T47D (cell line): ENCODE measurements around the gene IVNS1ABP.
"Not testable (repeated sequence)": the region's sequence is repeated elsewhere in the genome, so short reads cannot be mapped to it uniquely, and the experiment has no call there.

Experiments used
- DNase-seq, 2 experiments: peaks; one replicate each; pipeline versions ENCODE4 v3.0.0 to v3.0.0-alpha.2; 2011 to 2012; ENCODE audit warnings: low read depth in 1 of 2, low spot score in 1 of 2
- JUND ChIP-seq: IDR thresholded peaks from 2 replicates; pipeline ENCODE4 v1.6.1; 2012; ENCODE audit warnings: low read depth
- in situ Hi-C: cut with HindIII; loops from 2 replicates; pipeline ENCODE4 v1.10.0; 2016; ENCODE audit warnings: low sequenced_read_pairs, low pct_unique_long_range_greater_than_20kb

Gene IVNS1ABP

DNA sequence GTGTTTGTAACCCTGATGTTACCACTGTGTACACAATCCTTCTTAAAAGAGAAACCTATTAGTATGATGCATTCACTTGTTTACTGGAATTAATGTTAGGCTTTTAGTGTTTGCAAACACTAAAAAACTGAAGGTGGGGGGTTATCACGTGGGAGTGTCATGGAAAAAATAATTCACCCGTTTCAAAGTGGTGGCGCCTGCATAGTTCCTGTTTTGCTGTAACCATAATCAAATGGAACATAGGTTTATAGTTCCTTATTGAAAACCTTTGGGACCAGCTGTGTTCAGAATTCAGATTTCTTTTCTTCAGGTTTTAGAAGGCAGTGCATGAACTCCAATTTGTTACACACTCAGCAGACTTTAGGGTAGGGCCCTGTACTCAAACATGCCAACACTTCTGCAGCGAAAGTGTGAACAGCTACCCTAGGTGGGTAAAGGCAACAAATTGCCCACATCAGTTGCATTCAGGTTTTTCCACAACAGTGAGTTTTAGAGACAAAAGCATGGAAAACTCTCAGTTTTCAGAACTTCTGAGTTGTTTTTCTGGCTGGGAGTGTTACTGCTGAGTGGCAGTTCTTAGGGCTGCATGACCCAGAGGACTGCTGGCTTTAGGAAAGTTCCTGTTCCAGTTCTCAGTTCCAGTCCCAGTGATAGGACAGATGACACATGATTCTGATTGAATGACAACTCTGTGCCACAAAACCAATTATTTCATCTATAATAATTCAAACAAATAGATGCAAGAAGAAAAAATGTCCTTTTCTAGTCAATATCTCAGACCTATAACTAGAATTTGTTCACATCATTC, 29.1 kb upstream of the IVNS1ABP start:
- DNase-seq: no peak
- in situ Hi-C loops: no loop called here
- TF ChIP-seq JUND: no peak

DNA sequence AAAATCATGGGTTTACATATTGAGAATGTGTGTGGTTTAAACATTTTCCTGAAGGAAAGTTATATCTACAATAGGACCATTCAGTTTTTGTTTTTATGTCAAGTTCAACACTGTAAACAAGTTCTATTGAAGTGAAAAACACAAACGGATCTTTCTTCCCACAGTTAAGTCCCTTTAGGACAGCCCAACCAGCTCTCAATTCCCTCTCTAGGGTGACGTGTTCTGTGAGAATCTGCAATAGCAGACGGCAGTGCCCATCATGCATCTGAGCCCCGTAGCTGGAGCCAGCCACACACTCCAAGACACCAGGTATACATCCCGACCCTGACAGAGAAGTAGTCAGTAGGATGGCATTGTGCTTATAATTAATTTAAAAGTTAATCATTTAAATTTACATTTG, 26.3 kb upstream of the IVNS1ABP start:
- TF ChIP-seq JUND: no peak
- in situ Hi-C loops: no loop called here
- DNase-seq: no peak

DNA sequence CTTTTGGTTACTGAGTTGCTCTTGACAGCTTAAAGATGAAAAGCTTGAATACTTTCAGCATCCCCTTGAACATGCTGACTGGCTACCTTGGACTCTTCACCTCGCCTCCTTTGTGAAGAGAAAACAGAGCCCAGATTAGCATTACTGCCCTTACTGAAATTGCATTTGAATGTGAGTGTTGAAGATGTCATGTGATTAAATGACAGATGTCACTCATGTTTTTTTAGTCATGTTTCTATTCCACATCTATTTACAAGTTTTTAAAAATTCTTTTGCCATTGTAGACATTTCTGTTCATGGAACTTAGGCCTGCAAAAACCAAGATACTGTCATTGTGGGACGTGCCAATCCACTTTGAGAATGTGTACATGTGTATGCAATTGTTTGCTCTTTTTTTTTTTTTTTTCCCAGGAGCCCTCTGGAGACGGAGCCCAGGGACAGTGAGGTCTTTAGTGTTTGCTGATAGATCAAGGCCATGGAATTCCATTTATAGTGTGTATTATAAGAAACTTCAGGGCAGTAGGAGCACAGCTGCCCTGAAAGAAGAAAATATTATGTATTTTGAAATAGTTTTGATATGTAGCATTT, 25.7 kb upstream of the IVNS1ABP start:
- peak in 1 of 2 experiments; percentile 13 for DNase-seq
- in situ Hi-C loops: no loop called here
- no peak for TF ChIP-seq JUND

DNA sequence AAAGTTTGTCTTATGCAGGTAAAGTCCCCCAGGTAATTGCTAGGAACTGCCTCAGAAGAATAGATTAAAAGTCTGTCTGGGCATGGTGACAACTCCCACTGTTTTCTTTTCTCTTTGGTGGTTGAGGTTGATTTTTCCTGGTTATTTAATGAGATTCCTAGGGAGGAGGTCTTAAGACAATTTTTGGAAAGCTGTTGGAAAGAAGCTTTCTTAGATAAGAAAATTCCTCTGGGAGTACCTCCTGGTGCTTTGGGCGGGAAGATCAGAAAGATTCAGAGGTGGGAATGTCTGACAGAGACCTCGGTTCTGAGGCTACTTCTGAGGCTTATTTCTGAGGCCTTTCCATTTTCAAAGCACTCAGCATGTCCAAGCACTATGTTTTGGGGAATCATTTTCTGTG, 25.0 kb upstream of the IVNS1ABP start:
- in situ Hi-C loops: no loop called here
- no peak for DNase-seq
- TF ChIP-seq JUND: no peak

DNA sequence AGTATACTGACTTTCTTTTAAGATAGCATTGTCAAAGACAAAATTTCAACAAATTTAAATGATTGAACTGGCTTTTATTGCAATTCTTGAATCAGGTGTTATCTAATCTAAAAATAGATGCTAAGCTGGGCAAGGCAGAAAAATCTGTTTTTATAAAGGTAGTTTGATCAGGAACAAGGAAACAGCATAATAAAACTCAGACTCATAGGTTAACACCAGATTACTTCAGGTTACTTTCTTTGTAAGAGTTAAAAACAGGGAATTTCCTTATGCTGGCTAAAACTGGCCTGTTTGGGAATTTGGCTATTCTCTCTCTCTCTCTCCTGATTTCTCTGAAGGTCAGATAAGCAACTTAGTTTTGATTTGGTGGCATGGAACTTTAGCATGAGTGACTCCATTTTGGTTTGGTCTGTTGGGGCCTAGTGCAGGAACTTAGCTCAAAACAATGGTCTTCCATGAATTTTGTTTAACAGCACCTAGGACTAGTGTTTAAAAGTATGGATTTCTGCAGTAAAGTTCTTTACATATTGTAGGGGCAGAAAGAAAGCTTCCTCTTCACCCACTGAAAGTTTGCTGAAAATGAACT, 24.2 kb upstream of the IVNS1ABP start:
- no peak for TF ChIP-seq JUND
- no peak for DNase-seq
- in situ Hi-C loops: no loop called here

DNA sequence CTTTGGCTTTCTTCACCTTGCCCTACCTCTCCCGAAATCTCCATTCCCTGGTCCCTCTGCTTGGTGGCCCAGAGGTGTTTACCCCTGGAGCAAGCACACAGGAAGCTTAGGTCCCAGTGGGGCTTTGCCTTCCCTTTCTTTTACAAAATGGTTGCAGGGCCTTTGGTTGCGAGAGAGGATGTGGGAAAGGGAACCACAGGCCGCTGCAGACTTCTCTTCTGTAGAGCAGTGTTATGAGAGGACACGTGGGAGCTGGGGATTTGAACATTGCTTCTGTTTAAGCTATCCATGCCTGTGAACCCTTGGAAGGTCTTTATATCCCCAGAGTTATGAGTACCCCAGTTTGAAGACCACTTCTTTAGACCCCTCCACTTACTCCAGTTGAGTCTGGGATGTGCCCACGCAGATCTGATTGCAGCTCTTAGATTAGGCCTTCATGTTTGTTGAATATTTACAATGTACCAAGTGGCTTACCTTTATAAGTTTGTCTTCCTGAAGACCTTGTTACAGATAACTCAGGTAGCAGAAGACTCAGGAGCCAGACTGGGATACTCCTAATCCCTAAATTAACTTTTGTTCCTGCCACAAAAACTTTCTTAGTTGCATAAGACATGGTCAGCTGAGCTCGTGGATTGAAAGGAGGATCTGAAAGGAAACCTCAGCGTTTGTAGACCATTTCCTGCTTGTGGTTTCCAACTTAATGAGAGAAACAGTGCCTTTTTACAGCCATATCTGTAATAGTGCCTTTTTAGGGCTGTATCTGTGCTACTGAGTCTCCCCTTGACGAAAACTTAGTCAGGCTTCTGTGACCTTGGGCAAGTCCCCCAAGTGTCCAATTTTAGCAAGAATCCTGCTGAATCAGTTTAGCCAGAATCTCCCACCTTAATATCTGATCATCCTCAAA, 21.9 kb upstream of the IVNS1ABP start:
- in situ Hi-C loops: no loop called here
- no peak for TF ChIP-seq JUND
- no peak for DNase-seq

DNA sequence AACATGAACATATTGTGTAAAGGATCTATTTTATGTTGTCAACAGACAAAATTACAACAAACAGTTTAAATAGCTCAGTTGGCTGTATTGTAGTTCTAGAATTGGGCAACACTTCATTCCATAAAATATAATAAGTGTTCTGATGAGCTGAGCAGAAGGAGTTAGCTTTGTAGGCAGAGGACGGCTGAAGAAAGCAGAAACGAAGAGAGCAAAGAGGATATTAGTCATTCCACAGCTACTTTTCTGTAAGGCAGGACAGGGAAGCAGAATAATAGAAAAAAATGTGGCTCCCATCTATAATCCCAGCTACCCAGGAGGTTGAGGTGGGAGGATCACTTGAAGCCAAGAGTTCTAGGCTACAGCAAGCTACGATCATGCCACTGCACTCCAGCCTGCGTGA, 20.2 kb upstream of the IVNS1ABP start:
- in situ Hi-C loops: no loop called here
- DNase-seq: no peak
- TF ChIP-seq JUND: no peak

DNA sequence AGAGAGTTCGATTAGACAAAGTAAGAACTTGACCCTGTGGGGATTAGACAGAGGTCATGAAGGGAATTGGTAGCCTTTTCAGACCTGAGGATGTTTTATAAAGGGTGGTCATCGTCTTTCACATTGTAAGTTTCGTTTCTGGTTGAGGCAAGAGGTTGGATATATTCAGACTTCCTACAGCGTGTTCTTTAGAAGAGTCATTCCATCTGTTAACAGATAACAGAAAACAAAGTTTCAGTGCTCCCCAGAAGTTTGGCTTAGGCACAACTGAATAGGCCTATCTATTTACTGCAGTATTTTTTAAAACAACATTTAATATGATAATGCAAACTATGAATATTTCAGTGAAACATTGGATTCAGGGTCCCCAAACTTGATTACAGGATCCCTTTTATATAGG, 17.1 kb upstream of the IVNS1ABP start:
- no peak for DNase-seq
- in situ Hi-C loops: no loop called here
- TF ChIP-seq JUND: no peak

DNA sequence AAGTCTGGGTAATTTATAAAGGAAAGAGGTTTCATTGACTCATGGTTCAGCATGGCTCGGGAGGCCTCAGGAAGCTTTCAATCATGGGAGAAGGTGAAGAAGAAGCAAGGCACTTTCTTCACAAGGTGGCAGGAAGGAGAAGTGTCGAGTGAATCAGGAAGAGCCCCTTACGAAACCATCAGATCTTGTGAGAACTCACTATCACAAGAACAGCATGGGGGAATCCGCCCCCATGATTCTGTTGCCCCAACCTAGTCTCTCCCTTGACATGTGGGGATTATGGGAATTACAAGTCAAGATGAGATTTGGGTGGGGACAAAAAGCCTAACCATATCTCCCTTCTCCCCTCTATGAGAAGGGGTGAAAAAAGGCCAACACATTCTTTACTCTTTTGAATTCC, 11.2 kb upstream of the IVNS1ABP start:
- DNase-seq: no peak
- no peak for TF ChIP-seq JUND
- in situ Hi-C loops: no loop called here

DNA sequence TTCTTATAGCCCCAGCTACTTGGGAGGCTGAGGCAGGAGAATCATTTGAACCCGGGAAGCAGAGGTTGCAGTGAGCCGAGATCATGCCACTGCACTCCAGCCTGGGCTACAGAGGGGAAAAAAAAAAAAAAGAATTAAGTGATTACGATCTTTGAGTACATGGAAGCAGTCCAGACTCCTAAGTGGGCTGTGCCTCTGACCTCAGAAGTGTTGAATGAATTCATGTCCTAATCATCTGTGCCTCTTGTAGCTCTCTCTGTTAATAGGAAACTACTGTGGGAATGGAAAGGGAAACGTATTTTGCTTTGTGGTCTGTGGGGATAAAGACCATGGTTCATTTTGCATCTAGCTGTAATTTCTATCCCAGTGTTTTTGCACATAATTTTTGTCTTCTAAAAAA, 8.4 kb upstream of the IVNS1ABP start:
- in situ Hi-C loops: no loop called here

DNA sequence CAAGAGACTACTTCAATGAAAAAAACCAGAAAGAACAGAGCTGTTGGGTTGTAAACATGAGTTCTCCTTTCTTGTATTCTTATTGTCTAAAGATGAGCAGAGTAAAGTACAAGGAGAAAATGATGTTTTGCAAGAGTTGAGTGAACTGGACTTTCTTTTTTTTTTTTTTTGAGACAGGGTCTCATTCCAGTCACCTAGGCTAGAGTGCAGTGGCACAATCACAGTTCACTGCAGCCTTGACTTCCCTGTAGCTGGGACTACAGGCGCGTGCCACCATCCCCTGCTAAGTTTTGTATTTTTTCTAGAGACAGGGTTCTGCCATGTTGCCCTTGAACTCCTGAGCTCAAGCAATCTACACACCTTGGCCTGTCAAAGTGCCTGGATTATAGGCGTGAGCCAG, 7.1 kb upstream of the IVNS1ABP start:
- no peak for TF ChIP-seq JUND
- DNase-seq: no peak
- in situ Hi-C loops: no loop called here

More for the DNA sequence above, 8.4 kb upstream of the IVNS1ABP start:
- TF ChIP-seq JUND: no peak
- DNase-seq: no peak

DNA sequence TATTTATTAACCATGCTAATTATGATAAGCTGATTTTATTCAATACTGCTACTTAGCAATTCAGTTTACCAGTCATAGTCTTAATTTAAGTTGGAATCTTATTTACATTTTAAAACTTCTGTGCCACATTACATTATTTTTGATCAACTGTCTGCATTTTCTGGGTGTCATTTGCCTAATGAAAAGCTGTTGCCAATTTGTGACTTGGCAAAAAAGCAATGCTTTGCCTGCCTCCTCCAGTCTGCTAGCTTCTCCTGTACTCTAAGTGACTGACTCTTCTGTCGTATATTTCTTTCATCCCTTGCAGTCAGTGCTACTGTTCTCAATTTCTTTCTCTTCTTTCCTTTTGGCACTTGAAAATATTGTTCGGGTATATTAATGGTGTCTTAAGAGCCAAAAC, 5.6 kb upstream of the IVNS1ABP start:
- in situ Hi-C loops: no loop called here
- TF ChIP-seq JUND: no peak
- DNase-seq: no peak

DNA sequence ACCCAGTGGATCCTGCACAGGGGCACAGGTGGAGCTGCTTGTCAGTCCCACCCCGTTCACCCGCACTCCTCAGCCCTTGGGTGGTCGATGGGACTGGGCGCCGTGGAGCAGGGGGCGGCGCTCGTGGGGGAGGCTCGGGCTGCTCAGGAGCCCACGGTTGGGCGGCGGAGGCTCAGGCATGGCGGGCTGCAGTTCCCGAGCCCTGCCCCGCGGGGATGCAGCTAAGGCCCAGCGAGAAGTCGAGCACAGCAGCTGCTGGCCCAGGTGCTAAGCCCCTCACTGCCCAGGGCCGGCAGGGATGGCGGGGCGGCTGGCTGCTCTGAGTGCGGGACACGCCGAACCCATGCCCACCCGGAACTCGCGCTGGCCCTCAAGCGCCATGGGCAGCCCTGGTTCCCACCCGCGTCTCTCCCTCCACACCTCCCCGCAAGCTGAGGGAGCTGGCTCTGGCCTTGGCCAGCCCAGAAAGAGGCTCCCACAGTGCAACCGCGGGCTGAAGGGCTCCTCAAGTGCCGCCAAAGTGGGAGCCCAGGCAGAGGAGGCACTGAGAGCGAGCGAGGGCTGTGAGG, 4.7 kb upstream of the IVNS1ABP start:
- in situ Hi-C loops, DNase-seq: not testable (repeated sequence)

DNA sequence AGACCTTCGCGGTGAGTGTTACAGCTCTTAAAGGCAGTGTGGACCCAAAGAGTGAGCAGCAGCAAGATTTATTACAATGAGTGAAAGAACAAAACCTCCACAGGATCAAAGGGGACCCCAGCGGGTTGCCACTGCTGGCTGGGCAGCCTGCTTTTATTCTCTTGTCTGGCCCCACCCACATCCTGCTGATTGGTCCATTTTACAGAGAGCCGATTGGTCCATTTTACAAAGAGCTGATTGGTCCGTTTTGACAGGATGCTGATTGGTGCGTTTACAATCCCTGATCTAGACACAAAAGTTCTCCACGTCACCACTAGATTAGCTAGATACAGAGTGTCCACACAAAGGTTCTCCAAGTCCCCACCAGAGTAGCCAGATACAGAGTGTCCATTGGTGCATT, 4.1 kb upstream of the IVNS1ABP start:
- DNase-seq, in situ Hi-C loops: not testable (repeated sequence)
